Loucy (cell line): Measurements from ENCODE around the gene CDK11B.
"Not testable (repeated sequence)": the region's sequence is repeated elsewhere in the genome, so short reads cannot be mapped to it uniquely, and the experiment has no call there.

Experiments
- H2AFZ ChIP-seq: fragments of 200-600 bp; sonication (generic); 2 replicates; pipeline ENCODE4 v1.6.0; 2016; ENCODE audit warnings: antibody characterized with exemption, mild to moderate bottlenecking, low read length, moderate library complexity
- H3F3A ChIP-seq: fragments of 200-600 bp; 2 replicates; pipeline ENCODE4 v1.6.0; 2016; ENCODE audit warnings: antibody characterized with exemption, low read depth, mild to moderate bottlenecking
- H3K27me3 ChIP-seq: fragments of 200-600 bp; sonication (generic); 2 replicates; pipeline ENCODE4 v1.6.1; 2014; ENCODE audit warnings: low read length, mild to moderate bottlenecking; ENCODE audit not compliant: insufficient read depth, poor library complexity, severe bottlenecking
- H3K36me3 ChIP-seq: fragments of 200-600 bp; sonication (generic); 2 replicates; pipeline ENCODE4 v1.6.1; 2016; ENCODE audit warnings: low read length; ENCODE audit not compliant: insufficient read depth
- H3K4me1 ChIP-seq: fragments of 200-600 bp; sonication (generic); 2 replicates; pipeline ENCODE4 v1.5.1; 2014; ENCODE audit warnings: low read length, mild to moderate bottlenecking; ENCODE audit not compliant: insufficient read depth, poor library complexity, severe bottlenecking
- H3K4me2 ChIP-seq: fragments of 200-600 bp; sonication (generic); 2 replicates; pipeline ENCODE4 v1.6.0; 2014; ENCODE audit warnings: antibody characterized with exemption, low read length, low read depth, mild to moderate bottlenecking; ENCODE audit not compliant: poor library complexity, severe bottlenecking
- H3K4me3 ChIP-seq: fragments of 200-600 bp; sonication (generic); 2 replicates; pipeline ENCODE4 v1.5.1; 2014; ENCODE audit warnings: low read length, mild to moderate bottlenecking, mixed read lengths; ENCODE audit not compliant: poor library complexity, severe bottlenecking
- H3K79me2 ChIP-seq: fragments of 200-600 bp; sonication (generic); 2 replicates; pipeline ENCODE4 v1.6.1; 2014; ENCODE audit warnings: low read length; ENCODE audit not compliant: insufficient read depth
- H3K9ac ChIP-seq: fragments of 200-600 bp; sonication (generic); 2 replicates; pipeline ENCODE4 v1.6.0; 2014; ENCODE audit warnings: mild to moderate bottlenecking, low read depth, low read length, moderate library complexity; ENCODE audit not compliant: poor library complexity, severe bottlenecking
- H3K9me2 ChIP-seq: fragments of 200-600 bp; sonication (generic); replicated peaks from 2 replicates; pipeline ENCODE4 v1.6.1; 2016; ENCODE audit warnings: low read depth, low read length, mixed read lengths
- H3K9me3 ChIP-seq: fragments of 200-600 bp; sonication (generic); 2 replicates; pipeline ENCODE4 v1.6.1; 2014; ENCODE audit warnings: mild to moderate bottlenecking, antibody characterized with exemption, low read length, low read depth; ENCODE audit not compliant: insufficient read depth
- H4K20me1 ChIP-seq: fragments of 200-600 bp; sonication (generic); 2 replicates; pipeline ENCODE4 v1.6.0; 2014; ENCODE audit warnings: antibody characterized with exemption, low read length, mild to moderate bottlenecking; ENCODE audit not compliant: insufficient read depth, poor library complexity, severe bottlenecking
- CTCF ChIP-seq: fragments of 200-600 bp; sonication (generic); conservative IDR thresholded peaks from 2 replicates; pipeline ENCODE4 v1.5.1; 2014; ENCODE audit warnings: mild to moderate bottlenecking, antibody characterized with exemption, low read length
- EZH2phosphoT487 ChIP-seq: fragments of 200-600 bp; IDR thresholded peaks from 2 replicates; pipeline ENCODE4 v1.6.1; 2018; ENCODE audit warnings: antibody characterized with exemption, mild to moderate bottlenecking, moderate library complexity, borderline replicate concordance

The CDK11B gene

DNA sequence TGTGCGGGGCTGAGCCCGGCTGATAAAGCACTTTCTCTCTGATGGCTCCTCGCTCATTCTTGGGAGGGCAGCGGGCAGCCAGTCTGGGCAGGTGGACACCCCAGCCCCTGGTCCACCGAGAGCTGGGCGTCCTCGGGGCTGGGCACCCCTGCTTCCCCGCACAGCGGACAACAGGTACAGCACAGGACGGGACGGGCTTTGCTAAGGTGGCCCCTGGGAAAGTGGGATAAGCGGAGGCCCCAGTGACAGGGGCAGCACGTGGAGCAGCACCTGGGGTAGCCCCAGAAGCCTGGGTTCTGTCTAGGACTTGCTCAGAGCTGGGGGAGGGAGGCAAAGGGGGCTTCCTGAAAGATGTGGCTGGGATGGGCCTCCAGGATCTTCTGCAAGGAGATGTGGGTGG, 24.2 kb downstream of the CDK11B start:
- not testable (repeated sequence) for H4K20me1 ChIP-seq, H3K4me1 ChIP-seq, H3K36me3 ChIP-seq, H3K79me2 ChIP-seq, H2AFZ ChIP-seq, H3K4me3 ChIP-seq, H3K4me2 ChIP-seq, H3K9me2 ChIP-seq, H3K9ac ChIP-seq, H3K9me3 ChIP-seq, H3F3A ChIP-seq, H3K27me3 ChIP-seq

GRCh38 chr1:1633409-1633808, 25.4 kb downstream of the CDK11B start:
- H3K36me3 ChIP-seq, H3K9ac ChIP-seq, H4K20me1 ChIP-seq, H3K9me2 ChIP-seq, H3K4me1 ChIP-seq, H3K9me3 ChIP-seq, H3K79me2 ChIP-seq, H3K27me3 ChIP-seq, H3K4me3 ChIP-seq, H3F3A ChIP-seq, H2AFZ ChIP-seq, H3K4me2 ChIP-seq: not testable (repeated sequence)

GRCh38 chr1:1631782-1632420, 26.9 kb downstream of the CDK11B start, which contains the start of gene MMP23B:
MMP23B (plus strand) TSS chr1:1632173; CDS start chr1:1632219, 46 bp downstream.
- Histone ChIP-seq H3K9me2 (no peaks in the 10 kb centered on the region), H3F3A (no peaks in the 10 kb centered on the region), H2AFZ (no peak within 1 kb of the TSS), H3K9ac (no peak within 1 kb of the TSS), H3K4me2 (no peak within 1 kb of the TSS), H3K9me3 (no peaks in the 10 kb centered on the region), H3K4me1 (no peaks in the 10 kb centered on the region), H3K27me3 (no peaks in the 10 kb centered on the region), H3K4me3 (no peak within 1 kb of the TSS), H3K79me2 (no peaks in the 10 kb centered on the region), H4K20me1 (no peaks in the 10 kb centered on the region), H3K36me3 (peaks cover 5% of the 10 kb centered on the region; the same call in 1 of the 2 replicates)
- TF ChIP-seq CTCF (no peak), EZH2phosphoT487 (no peak)

DNA sequence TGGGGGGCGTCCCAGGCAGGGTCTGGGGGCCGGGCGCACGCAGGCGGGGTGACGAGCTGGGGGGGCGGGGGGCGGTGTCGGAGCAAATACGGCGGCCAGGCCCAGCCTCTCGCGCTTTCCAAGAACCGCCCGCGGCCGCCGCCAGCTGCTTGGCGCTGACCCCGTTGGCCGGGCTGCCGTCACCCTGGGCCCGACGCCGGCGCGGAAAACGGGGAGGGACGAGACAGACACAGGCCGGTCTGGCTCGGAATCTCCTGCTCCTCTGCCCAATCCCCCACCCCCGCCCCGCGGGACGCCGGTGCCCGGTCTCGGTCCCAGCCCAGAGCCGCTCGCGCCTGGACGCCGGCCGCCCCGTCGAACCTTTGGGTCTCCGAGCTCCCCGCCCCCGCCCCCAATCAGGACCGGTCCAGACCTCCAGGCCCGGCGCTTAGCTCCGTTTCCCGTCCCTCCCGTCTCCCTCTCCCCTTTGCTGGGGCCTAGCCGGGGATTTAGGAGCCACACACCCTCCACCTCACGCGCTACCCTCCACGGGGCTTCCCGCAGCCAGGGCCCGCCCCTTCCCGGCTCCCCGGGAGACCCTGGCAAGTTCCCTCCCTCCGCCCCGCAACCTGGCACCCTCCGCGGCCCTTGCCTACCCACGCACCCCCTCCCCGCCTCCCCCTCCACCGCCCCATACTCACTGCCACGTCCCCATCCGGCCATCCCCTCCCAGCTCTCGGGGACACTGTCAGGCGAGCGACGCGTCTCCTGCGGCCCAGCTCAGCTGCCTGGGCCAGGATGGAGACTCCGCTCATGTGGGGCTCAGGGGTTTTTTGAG, 27.6 kb downstream of the CDK11B start:
- no peak overlapping the region for H3K9ac ChIP-seq
- H3F3A ChIP-seq = no peaks in the 10 kb centered on the region
- H3K79me2 ChIP-seq = no peaks in the 10 kb centered on the region
- no peaks in the 10 kb centered on the region for H4K20me1 ChIP-seq
- TF ChIP-seq CTCF (no peak), EZH2phosphoT487 (no peak)
- H3K27me3 ChIP-seq = no peaks in the 10 kb centered on the region
- H3K36me3 ChIP-seq = no peaks in the 10 kb centered on the region
- no peaks in the 10 kb centered on the region for H3K9me3 ChIP-seq
- H3K9me2 ChIP-seq = no peaks in the 10 kb centered on the region
- H2AFZ ChIP-seq = no peak overlapping the region
- no peak overlapping the region for H3K4me3 ChIP-seq
- H3K4me1 ChIP-seq = no peaks in the 10 kb centered on the region
- no peak overlapping the region for H3K4me2 ChIP-seq
